ENCODE measurements around the gene ACSS3.
"Not testable (repeated sequence)": the region's sequence is repeated elsewhere in the genome, so short reads cannot be mapped to it uniquely, and the experiment has no call there.

The ACSS3 gene

GRCh38 chr12:81094718-81095360, 17.0 kb downstream of the ACSS3 start:
- H3K4me3 ChIP-seq (ENCODE audit: low read depth, low read length) = no peak overlapping the region
- no peak for TF ChIP-seq CTCF (IDR thresholded peaks at IDR 0.05; ENCODE audit: borderline replicate concordance, insufficient read depth, low read depth, low read length)

DNA sequence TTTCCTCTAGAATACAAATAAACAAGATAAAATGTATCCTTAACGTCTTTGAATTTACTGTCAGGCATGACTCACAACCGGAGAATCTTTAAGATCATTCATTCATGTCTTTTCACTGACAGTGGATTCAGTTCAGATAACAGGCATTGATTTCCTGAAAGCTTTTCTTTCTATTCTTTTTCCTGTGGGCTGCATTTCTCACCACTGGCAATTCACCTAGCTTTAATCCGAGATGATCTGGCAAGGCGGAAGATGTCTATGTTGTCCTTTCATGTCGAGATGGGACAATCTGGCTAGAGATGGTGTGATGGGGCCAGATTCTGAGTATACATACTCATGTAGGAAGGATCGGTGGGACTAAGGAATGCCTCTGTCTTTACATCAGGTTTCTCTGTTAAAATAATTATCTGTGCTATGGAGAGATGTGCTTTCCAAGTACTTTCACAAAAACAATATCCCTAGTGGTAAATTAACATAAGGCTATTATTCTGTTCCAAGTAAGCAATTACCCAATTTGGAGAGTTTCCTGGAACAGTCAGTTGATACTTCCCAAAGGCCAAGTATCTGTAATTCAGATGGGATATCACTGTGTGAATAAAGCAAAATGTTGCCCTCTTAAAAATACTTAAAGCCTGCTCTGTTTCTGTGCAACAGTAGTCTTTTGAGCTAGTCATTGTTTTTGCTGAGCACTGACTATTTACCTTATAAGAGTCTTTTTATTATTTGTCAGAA, 17.8 kb downstream of the ACSS3 start:
- TF ChIP-seq CTCF (IDR thresholded peaks at IDR 0.05; ENCODE audit: borderline replicate concordance, insufficient read depth, low read depth, low read length) = no peak
- H3K4me3 ChIP-seq (ENCODE audit: low read depth, low read length) = no peak overlapping the region

DNA sequence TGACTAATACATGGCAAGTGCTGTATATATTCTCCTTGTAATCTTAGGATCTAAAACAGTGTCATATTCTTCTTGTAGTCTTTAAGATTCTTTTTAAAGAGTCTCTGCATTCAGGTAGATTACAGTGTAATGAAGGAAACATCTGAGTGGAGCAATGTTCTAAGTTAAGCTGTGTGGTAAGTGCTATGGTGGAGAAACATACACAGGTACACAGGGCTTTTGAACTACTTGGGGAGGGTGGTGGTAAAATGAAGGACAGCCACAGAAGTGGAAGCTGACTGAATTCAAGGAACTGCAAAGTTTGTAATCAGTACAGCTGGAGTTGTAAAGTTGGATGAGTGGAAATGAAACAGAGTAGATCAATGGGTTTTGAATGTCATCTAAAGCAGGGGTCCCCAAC, 27.8 kb downstream of the ACSS3 start:
- H3K4me3 ChIP-seq (ENCODE audit: low read depth, low read length) = no peak overlapping the region

GRCh38 chr12:81114226-81114625, 36.3 kb downstream of the ACSS3 start:
- no peak for TF ChIP-seq CTCF (IDR thresholded peaks at IDR 0.05; ENCODE audit: borderline replicate concordance, insufficient read depth, low read depth, low read length)
- no peak overlapping the region for H3K4me3 ChIP-seq (ENCODE audit: low read depth, low read length)

More for the DNA sequence above, 27.8 kb downstream of the ACSS3 start:
- TF ChIP-seq CTCF (IDR thresholded peaks at IDR 0.05; ENCODE audit: borderline replicate concordance, insufficient read depth, low read depth, low read length) = no peak

DNA sequence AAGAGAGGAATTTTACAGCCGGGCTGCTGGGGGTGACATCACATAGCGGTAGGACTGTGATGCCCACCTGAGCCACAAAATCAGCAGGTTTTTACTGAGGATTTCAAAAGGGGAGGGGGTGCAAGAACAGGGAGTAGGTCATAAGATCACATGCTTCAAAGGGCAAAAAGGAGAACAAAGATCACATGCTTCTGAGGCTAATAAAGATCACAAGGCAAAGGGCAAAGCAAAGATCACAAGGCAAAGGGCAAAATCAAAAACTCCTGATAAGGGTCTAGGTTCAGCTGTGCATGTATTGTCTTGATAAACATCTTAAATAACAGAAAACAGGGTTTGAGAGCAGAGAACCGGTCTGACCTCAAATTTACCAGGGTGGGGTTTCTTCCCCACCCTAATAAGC, 41.2 kb downstream of the ACSS3 start:
- H3K4me3 ChIP-seq (ENCODE audit: low read depth, low read length) = not testable (repeated sequence)

- TF ChIP-seq CTCF (IDR thresholded peaks at IDR 0.05; ENCODE audit: borderline replicate concordance, insufficient read depth, low read depth, low read length) = no peak
- H3K4me3 ChIP-seq (ENCODE audit: low read depth, low read length) = no peak overlapping the region
Measured at GRCh38 chr12:81120961-81121360, 43.1 kb downstream of the ACSS3 start.

- H3K4me3 ChIP-seq (ENCODE audit: low read depth, low read length) = no peak overlapping the region
- no peak for TF ChIP-seq CTCF (IDR thresholded peaks at IDR 0.05; ENCODE audit: borderline replicate concordance, insufficient read depth, low read depth, low read length)
Measured at GRCh38 chr12:81123611-81124010, 45.7 kb downstream of the ACSS3 start.
